GM10248 (cell line): ENCODE measurements around the gene SLC25A5.
"Not testable (repeated sequence)": the region's sequence is repeated elsewhere in the genome, so short reads cannot be mapped to it uniquely, and the experiment has no call there.

Experiments used
- CTCF ChIA-PET: fragments of 300-600 bp; sonication (Branson Sonifier 250); formaldehyde crosslinking; extraction: SDS; loops from one replicate; lab custom pipeline; 2021; ENCODE audit warnings: antibody characterized with exemption; lab: Yijun Ruan, JAX
- POLR2A ChIA-PET: fragments of 350-650 bp; sonication (Branson Sonifier 250); formaldehyde crosslinking; extraction: SDS; loops from one replicate; lab custom pipeline; 2020; ENCODE audit warnings: antibody characterized with exemption; lab: Yijun Ruan, JAX
- DNase-seq: peaks from one replicate; pipeline ENCODE4 v3.0.0; 2012; ENCODE audit errors: extremely low spot score
- CTCF ChIP-seq: IDR thresholded peaks from 2 replicates; pipeline ENCODE4 v1.5.1; 2012; ENCODE audit warnings: mild to moderate bottlenecking, low read depth; ENCODE audit errors: extremely low read depth, missing control alignments, control extremely low read depth

The SLC25A5 gene

DNA sequence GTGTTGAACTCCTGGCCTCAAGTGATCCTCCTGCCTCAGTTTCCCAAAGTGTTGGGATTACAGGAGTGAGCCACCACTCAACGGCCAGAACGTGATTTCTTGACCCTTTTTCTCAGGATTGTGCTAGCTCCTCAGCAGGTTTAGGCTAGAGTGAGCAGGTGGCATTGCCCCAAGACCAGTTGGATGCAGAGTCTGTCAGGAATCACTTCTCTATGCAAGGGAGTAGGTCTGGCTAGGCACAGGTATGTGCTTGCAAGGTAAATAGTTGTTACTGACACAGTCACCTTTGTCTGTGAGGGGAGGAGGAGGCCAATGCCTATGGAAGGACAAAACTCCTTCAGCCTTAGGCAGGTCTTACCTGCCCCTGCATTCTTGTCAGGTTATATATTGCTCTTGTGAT is 24.2 kb downstream of the SLC25A5 start:
- ChIA-PET POLR2A (no interaction called here), CTCF (interaction anchor here (3.5 to 6.4 kb wide), 2 partner anchors 10 to 23 kb away, joined by 14 to 55 read pairs; partner anchors contain the start of gene SLC25A5)
- TF ChIP-seq CTCF, result no peak
- DNase-seq, result no peak

DNA sequence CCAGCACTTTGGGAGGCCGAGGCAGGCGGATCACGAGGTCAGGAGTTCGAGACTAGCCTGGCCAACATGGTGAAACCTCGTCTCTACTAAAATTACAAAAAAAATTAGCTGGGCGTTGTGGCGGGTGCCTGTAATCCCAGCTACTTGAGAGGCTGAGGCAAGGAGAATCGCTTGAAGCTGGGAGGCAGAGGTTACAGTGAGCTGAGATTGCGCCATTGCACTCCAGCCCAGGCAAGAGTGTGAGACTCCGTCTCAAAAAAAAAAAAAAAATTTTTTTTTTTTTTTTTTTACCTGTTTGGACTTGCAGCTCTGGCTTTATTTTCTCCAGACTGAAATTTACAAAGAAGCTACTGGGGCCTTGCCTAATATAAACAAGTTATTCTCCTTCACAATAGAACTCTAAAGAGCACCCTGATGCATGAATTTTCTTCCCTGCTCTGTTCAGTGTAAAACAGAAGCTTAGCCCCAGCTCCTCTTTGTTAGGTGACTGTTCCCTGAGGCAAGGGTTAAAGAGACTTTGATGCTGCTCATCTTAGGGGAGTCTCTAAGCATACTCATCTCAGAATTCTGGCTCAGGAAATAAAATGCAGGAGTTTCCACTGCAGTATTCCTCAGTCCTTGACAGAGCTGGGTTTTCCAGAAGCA is 25.7 kb downstream of the SLC25A5 start:
- DNase-seq, result not testable (repeated sequence)
- ChIA-PET CTCF (interaction anchor here (1.2 to 6.4 kb wide), 3 partner anchors 12 to 22 kb away, joined by 3 to 55 read pairs (median 4); no protein-coding TSS in a partner anchor), POLR2A (interaction anchor here (0.6 kb wide), 1 partner anchor 261 kb away, joined by 3 read pairs; no protein-coding TSS in a partner anchor)

GRCh38 chrX:119495734-119496726 is 27.8 kb downstream of the SLC25A5 start:
- DNase-seq, result no peak
- CTCF ChIA-PET, result interaction anchor here (0.9 to 6.4 kb wide), 5 partner anchors 8 to 20 kb away, joined by 3 to 55 read pairs (median 4); no protein-coding TSS in a partner anchor
- no peak for TF ChIP-seq CTCF
- POLR2A ChIA-PET, result no interaction called here

GRCh38 chrX:119497185-119497584 is 28.9 kb downstream of the SLC25A5 start:
- POLR2A ChIA-PET, result no interaction called here
- CTCF ChIA-PET, result interaction anchor here (0.9 to 5.6 kb wide), 2 partner anchors 9 to 14 kb away, joined by 3 to 36 read pairs; no protein-coding TSS in a partner anchor
- no peak for TF ChIP-seq CTCF
- DNase-seq, result no peak

- CTCF ChIA-PET, result interaction anchor here (1.1 to 5.6 kb wide), 2 partner anchors 11 to 17 kb away, joined by 3 to 36 read pairs; no protein-coding TSS in a partner anchor
- DNase-seq, result no peak
- no peak for TF ChIP-seq CTCF
- POLR2A ChIA-PET, result no interaction called here
These were observed 32.0 kb downstream of the SLC25A5 start for GRCh38 chrX:119500061-119500800.

DNA sequence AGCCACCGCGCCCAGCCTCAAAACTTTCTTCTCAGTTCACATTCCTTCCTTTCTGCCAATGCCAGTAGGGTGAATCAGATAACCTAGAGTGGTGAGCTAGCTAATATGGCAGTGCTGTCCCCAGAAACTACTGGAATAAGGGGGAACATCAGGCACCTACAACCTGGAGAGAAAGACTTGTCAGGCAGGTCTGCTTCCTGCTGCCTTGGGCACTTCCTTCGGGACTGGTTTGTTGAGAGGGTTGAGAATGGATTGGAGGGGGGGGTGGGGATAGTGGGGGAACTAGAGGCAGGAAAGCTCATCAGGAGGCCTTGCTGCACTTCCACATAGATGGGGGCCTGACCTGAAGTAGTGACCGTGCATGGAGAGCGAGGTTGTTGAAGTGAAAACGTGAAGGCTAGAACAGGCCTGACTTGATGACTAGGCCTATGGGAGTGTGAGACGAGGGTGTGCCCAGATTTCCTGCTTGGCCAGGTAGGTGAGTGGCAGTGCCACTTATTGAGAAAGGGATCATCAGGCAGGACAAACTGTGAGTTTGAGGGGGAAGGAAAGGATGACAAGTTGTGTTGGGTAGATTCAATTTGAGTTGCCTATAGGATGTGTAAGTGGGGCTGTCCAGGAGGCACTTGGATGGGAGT is 33.4 kb downstream of the SLC25A5 start:
- ChIA-PET POLR2A (no interaction called here), CTCF (interaction anchor here (5.6 kb wide), 1 partner anchor 19 kb away, joined by 36 read pairs; no protein-coding TSS in a partner anchor)
- DNase-seq, result no peak
- no peak for TF ChIP-seq CTCF
